SU-DHL-6 (cell line): Measurements from ENCODE around the gene KATNB1.
"Not testable (repeated sequence)": the region's sequence is repeated elsewhere in the genome, so short reads cannot be mapped to it uniquely, and the experiment has no call there.

Experiments
- H2AFZ ChIP-seq: fragments of 200-600 bp; sonication (generic); 2 replicates; pipeline ENCODE4 v1.6.1; 2014; ENCODE audit warnings: low read depth, mild to moderate bottlenecking, moderate library complexity, mixed read lengths, antibody characterized with exemption, low read length; ENCODE audit not compliant: severe bottlenecking
- H3F3A ChIP-seq: fragments of 200-600 bp; shearing (Covaris generic); 2 replicates; pipeline ENCODE4 v1.6.0; 2016; ENCODE audit warnings: antibody characterized with exemption, mild to moderate bottlenecking; ENCODE audit not compliant: insufficient read depth
- H3K27ac ChIP-seq: fragments of 200-600 bp; sonication (generic); 2 replicates; pipeline ENCODE4 v1.5.1; 2016; ENCODE audit warnings: low read depth, mild to moderate bottlenecking, low read length, moderate library complexity, mixed read lengths
- H3K27me3 ChIP-seq: fragments of 200-600 bp; sonication (generic), shearing (Covaris generic); 2 replicates; pipeline ENCODE4 v1.6.0; 2014; ENCODE audit warnings: mild to moderate bottlenecking, low read length
- H3K36me3 ChIP-seq: fragments of 200-600 bp; sonication (generic); 2 replicates; pipeline ENCODE4 v1.6.1; 2014; ENCODE audit warnings: mild to moderate bottlenecking, low read length, mixed read lengths
- H3K4me2 ChIP-seq: fragments of 300-600, 200-600 bp; shearing (Covaris generic), sonication (generic); 2 replicates; pipeline ENCODE4 v1.6.0; 2014; ENCODE audit warnings: low read length, low read depth, mild to moderate bottlenecking; ENCODE audit not compliant: poor library complexity, severe bottlenecking
- H3K4me3 ChIP-seq: fragments of 200-600 bp; sonication (generic); 2 replicates; pipeline ENCODE4 v1.5.1; 2014; ENCODE audit warnings: antibody characterized with exemption, low read length, mild to moderate bottlenecking, mixed read lengths; ENCODE audit not compliant: insufficient read depth, poor library complexity, severe bottlenecking
- H3K79me2 ChIP-seq: fragments of 200-600 bp; sonication (generic); 2 replicates; pipeline ENCODE4 v1.6.1; 2014; ENCODE audit warnings: mild to moderate bottlenecking, low read length, moderate library complexity; ENCODE audit not compliant: insufficient read depth
- H3K9ac ChIP-seq: fragments of 200-600 bp; sonication (generic); 2 replicates; pipeline ENCODE4 v1.7.0; 2014; ENCODE audit warnings: mild to moderate bottlenecking, low read length
- H3K9me2 ChIP-seq: fragments of 200-600 bp; sonication (generic); replicated peaks from 2 replicates; pipeline ENCODE4 v1.6.1; 2014; ENCODE audit warnings: low read length; ENCODE audit not compliant: insufficient read depth
- H3K9me3 ChIP-seq: fragments of 200-600 bp; sonication (generic); 2 replicates; pipeline ENCODE4 v1.6.1; 2014; ENCODE audit warnings: low read length, mixed read lengths; ENCODE audit not compliant: insufficient read depth
- H4K20me1 ChIP-seq: fragments of 200-600 bp; sonication (generic); 2 replicates; pipeline ENCODE4 v1.6.1; 2014; ENCODE audit warnings: low read depth, mild to moderate bottlenecking, antibody characterized with exemption, low read length, moderate library complexity, mixed read lengths
- EZH2phosphoT487 ChIP-seq: fragments of 200-600 bp; sonication (generic), shearing (Covaris generic); conservative IDR thresholded peaks from 2 replicates; pipeline ENCODE4 v1.6.1; 2018; ENCODE audit warnings: mild to moderate bottlenecking, antibody characterized with exemption, low read length, moderate library complexity, mixed read lengths
- TF ChIP-seq, protein P1 (sequence below): fragments of 200-600 bp; sonication (generic); IDR thresholded peaks from one replicate; pipeline ENCODE4 v1.5.1; 2017; ENCODE audit warnings: antibody characterized with exemption, mild to moderate bottlenecking, low read length, moderate library complexity; ENCODE audit not compliant: insufficient read depth, poor library complexity, severe bottlenecking

Gene KATNB1

DNA sequence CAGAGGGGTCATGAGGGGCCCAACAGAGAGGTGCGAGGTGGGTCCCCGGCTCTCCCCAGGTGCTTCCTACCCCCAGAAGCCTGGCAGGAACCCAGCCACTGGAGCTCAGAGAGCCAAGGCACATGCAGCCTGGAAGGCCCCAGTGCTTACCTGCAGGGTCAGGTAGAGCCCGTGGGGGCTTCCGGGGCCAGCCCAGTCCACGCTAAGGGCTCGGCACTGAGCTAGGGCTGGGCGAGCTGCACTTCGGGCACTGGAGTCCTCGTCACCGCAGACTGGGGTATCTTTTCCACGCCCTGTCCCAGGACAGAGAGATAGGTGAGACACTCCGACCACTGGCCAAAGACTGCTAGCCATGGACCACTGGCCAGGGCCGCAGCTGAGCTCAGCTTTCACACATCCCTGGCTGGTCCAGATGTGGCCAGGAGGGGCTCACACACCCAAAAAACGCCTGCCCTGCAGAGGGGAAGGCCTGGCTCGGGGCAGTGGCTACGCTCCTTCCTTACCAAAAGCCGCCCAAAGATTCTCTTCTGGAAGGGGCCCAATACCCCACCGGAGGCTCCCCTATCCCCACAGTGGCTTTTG is 59.4 kb downstream of the KATNB1 start:
- Histone ChIP-seq H3K36me3 (no peaks in the 10 kb centered on the region), H3K79me2 (no peaks in the 10 kb centered on the region), H3K27me3 (no peaks in the 10 kb centered on the region), H3K9me2 (no peaks in the 10 kb centered on the region), H4K20me1 (no peaks in the 10 kb centered on the region), H3K9me3 (no peaks in the 10 kb centered on the region), H3K27ac (no peak overlapping the region), H3K4me3 (no peak overlapping the region), H3K4me2 (no peak overlapping the region), H3F3A (no peaks in the 10 kb centered on the region), H3K9ac (no peak overlapping the region), H2AFZ (no peak overlapping the region)
- TF ChIP-seq EZH2phosphoT487 = no peak
- TF ChIP-seq, protein P1, sequence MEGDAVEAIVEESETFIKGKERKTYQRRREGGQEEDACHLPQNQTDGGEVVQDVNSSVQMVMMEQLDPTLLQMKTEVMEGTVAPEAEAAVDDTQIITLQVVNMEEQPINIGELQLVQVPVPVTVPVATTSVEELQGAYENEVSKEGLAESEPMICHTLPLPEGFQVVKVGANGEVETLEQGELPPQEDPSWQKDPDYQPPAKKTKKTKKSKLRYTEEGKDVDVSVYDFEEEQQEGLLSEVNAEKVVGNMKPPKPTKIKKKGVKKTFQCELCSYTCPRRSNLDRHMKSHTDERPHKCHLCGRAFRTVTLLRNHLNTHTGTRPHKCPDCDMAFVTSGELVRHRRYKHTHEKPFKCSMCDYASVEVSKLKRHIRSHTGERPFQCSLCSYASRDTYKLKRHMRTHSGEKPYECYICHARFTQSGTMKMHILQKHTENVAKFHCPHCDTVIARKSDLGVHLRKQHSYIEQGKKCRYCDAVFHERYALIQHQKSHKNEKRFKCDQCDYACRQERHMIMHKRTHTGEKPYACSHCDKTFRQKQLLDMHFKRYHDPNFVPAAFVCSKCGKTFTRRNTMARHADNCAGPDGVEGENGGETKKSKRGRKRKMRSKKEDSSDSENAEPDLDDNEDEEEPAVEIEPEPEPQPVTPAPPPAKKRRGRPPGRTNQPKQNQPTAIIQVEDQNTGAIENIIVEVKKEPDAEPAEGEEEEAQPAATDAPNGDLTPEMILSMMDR = no peak

DNA sequence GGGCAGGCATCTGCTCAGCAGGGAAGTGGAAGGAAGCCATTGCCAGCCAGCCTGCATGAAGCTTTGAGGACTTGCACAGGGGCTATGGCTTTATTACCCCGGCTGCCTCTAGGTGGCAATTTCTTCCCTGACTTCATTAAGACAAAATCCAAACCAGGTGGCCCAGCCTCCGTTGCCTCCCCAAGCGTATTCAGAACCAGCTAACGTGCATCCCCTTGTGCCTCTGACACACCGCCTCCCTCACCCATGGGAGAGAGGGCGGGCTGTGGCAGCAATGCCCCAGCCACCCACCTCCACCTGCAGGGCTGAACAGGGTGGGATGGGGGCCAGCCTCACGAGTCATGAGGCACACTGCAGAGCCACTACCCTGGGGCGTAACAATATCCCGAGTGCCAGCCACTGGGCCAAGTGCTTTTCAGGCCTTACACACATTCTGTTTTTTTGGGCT is 59.9 kb downstream of the KATNB1 start:
- Histone ChIP-seq H3K79me2 (no peaks in the 10 kb centered on the region), H2AFZ (no peak overlapping the region), H3K27me3 (no peaks in the 10 kb centered on the region), H3K36me3 (no peaks in the 10 kb centered on the region), H3F3A (no peaks in the 10 kb centered on the region), H4K20me1 (no peaks in the 10 kb centered on the region), H3K9ac (no peak overlapping the region), H3K27ac (no peak overlapping the region), H3K9me2 (no peaks in the 10 kb centered on the region), H3K4me3 (no peak overlapping the region), H3K4me2 (no peak overlapping the region), H3K9me3 (no peaks in the 10 kb centered on the region)
- TF ChIP-seq EZH2phosphoT487 = no peak
- TF ChIP-seq, protein P1 = no peak

DNA sequence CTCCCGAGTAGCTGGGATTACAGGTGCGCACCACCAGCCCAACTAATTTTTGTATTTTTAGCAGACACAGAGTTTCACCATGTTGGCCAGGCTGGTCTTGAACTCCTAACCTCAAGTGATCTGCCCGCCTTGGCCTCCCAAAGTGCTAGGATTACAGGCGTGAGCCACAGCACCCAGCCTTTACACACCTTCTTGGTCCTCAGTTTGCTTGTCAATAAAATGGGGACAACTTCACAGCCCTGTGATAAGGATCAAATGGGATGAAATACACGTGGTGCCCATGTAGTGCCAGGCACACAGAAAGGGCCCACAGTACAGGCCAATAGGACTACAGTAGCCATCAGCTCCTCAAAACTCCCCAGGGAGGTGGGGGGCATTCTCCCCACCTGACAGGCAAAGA is 60.4 kb downstream of the KATNB1 start:
- H3K27me3 ChIP-seq, H2AFZ ChIP-seq, H3K79me2 ChIP-seq, H3K9me2 ChIP-seq, H3K4me3 ChIP-seq, H3K9me3 ChIP-seq, H3K4me2 ChIP-seq, H4K20me1 ChIP-seq, H3K36me3 ChIP-seq, H3K27ac ChIP-seq, H3K9ac ChIP-seq, H3F3A ChIP-seq: not testable (repeated sequence)

DNA sequence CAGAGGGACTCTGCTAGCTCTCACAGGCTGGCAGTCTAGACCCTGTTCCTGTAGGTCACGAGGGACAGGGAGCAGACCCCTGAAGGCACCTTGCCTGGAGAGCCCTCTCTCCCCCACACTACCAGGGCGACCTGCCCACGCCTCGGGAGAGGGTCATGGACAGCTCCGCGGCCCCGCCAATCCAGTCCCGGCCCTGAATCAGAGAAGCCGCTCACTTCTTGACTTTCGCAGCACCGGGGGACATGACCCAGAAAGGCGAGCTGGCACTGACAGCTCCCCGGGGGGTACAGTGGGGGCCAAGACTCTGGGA is 61.6 kb downstream of the KATNB1 start:
- Histone ChIP-seq H4K20me1 (no peaks in the 10 kb centered on the region), H3K4me2 (no peak overlapping the region)

More for the DNA sequence above, 61.6 kb downstream of the KATNB1 start:
- Histone ChIP-seq H3K9ac (no peak overlapping the region), H3K36me3 (no peaks in the 10 kb centered on the region), H3K9me3 (no peaks in the 10 kb centered on the region), H3F3A (no peaks in the 10 kb centered on the region), H3K9me2 (no peaks in the 10 kb centered on the region), H2AFZ (no peak overlapping the region), H3K27me3 (no peaks in the 10 kb centered on the region), H3K4me3 (no peak overlapping the region), H3K79me2 (no peaks in the 10 kb centered on the region), H3K27ac (no peak overlapping the region)
- TF ChIP-seq EZH2phosphoT487 = no peak
- TF ChIP-seq, protein P1 = no peak
